Measurements from ENCODE around the gene SYNE2.

Gene SYNE2

DNA sequence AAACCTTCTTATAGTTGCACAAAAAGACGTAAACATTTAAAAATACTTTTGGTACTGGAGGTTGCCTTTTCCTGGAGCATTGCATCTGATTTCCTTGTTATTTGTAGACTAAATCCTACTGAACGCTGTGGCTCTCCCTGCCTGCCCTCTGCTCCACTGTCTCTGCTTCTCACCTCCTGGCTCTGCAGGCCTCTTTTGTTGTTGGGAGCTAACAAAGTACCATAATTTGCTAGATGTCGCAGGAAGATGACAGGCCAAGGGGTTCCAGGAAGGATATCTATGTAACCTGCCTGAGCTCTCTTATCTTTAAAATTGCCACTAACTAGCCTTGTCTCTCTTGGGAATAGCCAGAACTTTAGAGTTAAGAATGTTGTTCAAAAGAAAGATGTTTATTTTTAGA lies 21.4 kb downstream of the SYNE2 start:
- no peak for DNase-seq (ENCODE audit: low read depth in 2 of 2)

DNA sequence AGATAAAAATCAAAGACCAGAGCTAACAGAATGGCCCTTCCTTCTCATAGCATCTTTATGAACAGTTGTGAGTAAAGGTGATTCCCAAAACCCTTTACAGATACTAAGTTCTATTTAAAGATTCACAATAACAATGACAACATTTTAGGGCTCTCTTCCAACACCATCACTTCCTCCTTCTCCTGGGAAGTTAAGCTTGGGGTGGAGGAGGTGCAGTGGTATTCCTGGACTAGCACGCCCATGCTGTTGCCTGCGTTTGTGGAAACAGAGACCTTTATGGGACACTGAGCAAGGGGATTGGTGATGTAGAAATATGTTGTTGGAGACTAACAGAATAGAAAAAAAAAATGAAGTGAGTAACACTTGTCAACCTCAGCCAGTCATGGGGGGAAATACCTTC lies 22.5 kb downstream of the SYNE2 start:
- no peak for DNase-seq (ENCODE audit: low read depth in 2 of 2)

DNA sequence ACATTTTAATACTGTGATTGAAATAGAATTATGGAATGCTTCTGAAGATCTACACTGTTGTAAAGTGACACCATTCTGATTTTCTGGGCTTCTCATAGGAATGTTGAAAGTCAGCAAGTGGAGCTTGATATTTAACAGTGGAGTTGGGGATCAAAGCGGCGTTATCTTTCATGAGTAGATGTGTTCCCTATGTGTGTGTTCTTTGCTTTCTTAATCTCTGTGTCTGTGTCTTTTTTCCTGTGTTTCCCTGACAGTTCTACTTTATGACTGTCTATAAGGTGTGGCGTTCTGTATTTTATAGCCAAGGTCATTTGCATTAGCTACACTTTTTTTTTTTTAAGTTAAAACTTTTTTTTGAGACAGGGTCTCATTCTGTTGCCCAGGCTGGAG lies 24.7 kb downstream of the SYNE2 start:
- no peak for DNase-seq (ENCODE audit: low read depth in 2 of 2)

DNA sequence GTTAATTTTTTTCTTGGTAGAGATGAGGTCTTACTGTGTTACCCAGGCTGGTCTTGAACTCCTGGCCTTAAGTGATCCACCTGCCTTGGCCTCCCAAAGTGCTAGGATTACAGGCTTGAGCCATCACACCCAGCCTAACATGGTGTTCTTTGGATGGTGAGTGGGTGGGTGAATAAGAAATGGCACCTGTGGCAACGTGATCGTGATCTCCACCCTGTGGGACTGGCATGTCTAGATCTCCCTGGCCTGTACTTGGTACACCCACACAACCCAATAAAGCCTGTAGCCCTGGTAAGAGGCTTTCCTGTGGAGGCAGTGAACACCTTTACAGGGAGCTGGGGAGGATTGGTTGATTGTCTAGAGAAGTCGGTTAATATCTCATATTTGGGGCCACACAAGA lies 25.2 kb downstream of the SYNE2 start:
- no peak for DNase-seq (ENCODE audit: low read depth in 2 of 2)

DNA sequence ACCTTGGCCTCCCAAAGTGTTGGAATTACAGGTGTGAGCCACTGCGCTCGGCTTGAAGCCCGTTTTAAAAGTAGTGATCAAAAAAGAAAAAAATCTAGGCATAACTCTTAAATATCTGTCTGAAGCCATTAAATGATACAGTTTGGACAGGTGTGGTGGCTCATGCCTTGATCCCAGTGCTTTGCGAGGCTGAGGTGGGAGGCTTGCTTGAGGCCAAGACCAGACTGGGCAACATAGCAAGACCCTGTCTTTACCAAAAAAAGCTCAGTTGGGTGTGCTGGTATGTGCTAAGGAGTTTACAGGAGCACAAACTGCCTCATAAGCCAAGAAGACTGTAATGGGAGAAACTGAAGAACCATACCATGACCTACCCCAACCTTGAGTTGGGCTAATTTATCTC lies 26.0 kb downstream of the SYNE2 start:
- no peak for DNase-seq (ENCODE audit: low read depth in 2 of 2)

DNA sequence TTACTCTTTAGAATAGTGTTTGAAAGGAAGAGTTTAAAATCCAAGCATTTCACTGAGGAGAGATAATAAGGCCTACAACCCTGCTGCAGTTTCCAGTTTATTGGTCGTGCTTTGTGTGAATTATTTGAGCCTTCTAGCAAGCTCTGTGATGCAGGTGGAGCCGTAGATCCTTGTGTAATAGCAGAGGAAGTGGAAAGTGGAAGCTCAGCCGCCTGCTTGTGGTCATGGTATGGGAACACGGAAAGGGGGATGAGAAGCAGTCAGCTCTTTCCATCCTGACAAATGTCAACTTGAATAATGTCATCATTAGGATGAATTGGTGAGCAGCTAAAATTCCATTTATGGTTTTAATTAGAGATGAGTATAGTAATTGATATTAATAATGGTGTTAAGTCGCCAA lies 29.1 kb downstream of the SYNE2 start:
- no peak for DNase-seq (ENCODE audit: low read depth in 2 of 2)

DNA sequence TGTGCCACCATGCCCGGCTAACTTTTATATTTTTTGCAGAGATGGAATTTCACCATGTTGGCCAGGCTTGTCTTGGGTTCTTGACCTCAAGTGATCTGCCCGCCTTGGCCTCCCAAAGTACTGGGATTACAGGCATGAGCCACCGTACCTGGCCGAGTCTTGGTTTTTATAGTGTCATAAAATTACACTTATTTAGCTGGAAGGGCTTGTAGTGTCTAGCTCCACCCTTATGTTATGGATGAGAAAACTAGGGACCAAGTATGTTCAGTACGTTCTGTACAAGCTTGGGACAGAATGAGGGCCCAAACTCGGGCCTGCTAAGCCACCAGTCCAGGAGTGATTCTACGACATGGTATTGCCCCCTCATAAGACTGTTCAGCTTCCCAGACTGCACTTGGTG lies 35.1 kb downstream of the SYNE2 start:
- DNase-seq (ENCODE audit: low read depth in 2 of 2): no peak

DNA sequence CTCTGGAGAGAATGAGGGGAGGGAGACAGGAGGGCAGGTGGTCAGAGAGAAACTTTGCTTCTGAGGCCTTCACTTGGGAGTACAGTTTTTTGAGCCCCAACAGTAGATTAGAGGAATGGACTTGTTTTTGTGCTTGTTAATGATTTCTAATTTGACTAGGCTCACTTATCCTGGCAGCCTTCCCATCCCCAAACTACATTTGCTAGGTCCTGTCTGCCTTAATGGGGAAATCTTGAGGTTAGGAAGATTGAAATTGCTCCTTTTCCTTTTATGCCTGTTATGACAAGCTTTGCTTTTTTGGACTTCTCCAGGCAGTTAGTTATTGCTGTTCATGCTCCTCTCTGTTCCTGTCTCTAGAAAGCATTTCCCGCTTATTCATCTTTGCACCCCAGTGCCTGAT lies 37.7 kb downstream of the SYNE2 start:
- DNase-seq (ENCODE audit: low read depth in 2 of 2): no peak

DNA sequence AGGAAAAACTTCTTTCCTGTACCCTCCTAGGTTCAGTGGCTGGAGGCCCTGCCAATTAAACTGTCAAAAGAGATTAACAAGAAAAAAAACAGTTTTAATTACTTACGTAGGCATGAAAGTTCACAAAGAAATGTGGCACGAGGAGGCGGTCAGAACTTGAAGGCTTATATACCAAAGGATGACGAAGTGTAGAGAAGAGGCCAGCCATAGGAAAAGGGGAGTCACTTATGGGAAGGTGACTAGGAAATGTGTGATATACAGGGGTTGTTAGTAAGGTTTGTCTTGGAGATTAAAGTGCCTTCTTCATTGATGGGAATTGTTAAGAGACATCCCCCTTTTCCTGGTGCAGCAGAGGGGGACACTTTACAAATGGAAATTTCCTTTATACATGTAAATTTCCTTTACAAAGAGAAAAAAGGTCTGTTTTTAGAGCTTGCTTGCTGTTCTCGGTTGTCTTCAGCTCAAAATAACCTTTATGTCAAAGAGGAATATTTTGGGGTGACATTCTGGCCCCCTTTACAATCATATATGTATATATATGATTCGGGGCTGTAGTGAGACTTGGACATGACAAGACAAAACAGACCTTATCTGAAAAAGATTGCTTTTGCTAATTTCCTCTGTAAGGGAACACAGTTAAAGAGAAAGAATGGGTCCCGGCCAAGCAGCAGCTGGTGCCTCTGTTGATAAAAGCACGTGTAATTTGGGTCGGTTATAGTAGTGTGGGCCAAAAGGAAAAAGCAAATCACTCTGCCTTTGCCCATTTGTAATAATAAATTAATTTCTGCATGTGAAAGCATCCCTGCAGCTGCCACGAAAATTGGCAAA lies 38.6 kb downstream of the SYNE2 start:
- no peak for DNase-seq (ENCODE audit: low read depth in 2 of 2)

DNA sequence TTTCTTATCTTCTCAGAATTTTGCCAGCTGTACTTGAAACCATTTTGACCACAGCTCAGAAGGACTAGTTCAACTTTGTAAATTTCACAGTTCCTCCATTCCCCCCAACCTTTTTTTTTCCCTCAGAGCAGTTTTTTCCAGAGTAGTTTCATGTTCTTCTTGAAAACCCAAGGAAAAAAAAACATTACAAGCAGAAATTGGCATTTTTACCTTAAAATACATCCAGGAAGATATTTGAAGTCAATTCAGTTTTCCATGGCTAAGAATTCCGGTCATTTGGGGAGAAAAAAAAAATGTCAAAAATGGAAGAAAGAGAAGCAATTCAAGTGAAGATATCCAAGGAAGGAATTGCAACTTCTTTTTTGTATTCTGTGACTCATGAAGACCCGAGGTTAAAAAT lies 39.5 kb downstream of the SYNE2 start:
- DNase-seq (ENCODE audit: low read depth in 2 of 2): no peak

DNA sequence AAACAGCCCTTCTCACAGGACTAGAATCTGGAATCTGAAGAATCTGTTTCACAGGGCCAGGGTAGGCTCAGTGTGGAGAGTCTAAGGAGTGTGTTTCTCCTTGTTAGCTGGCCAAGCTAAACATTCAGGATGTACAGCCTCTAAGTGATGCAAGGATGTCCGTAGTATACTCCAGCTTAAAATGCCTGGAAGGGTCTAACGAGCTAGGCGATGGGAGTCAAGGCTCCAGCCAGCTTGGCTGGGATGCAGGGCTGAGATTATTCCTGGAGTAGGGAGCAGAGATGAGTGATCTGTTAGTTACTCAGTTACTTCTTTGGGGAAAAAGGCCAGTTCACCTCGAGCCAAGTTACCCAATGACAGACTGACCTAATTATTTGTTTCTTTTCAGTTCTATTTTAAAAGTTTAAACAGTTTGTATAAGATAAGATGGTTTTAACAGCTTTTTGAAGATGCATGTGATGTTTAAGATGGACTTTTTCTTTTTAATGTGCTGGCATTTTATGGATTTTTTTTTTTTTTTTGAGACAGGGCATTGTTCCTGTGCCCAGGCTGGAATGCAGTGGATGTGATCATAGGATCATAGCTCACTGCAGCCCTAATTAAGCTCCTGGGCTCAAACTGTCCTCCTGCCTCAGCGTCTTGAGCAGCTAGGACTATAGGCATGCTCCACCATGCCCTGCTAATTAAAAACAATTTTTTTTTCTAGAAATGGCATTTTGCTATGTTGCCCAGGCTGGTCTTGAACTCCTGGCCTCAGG lies 41.1 kb downstream of the SYNE2 start:
- DNase-seq (ENCODE audit: low read depth in 2 of 2): no peak

DNA sequence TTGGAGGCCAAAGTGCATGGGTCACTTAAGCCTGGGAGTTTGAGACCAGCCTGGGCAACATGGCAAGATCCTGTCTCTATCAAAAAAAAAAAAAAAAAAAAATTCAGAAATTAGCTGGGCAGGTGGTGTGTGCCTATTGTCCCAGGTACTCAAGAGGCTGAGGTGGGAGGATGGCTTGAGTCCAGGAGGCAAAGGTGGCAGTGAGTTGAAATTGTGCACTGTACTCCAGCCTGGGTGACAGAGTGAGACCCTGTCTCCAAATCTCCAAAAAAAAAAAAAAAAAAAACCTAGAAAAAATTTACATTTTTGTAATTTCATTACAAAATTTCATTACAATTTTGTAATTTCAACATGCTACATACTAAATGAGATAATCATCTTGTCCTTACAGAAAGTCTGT lies 42.7 kb downstream of the SYNE2 start:
- no peak for DNase-seq (ENCODE audit: low read depth in 2 of 2)

DNA sequence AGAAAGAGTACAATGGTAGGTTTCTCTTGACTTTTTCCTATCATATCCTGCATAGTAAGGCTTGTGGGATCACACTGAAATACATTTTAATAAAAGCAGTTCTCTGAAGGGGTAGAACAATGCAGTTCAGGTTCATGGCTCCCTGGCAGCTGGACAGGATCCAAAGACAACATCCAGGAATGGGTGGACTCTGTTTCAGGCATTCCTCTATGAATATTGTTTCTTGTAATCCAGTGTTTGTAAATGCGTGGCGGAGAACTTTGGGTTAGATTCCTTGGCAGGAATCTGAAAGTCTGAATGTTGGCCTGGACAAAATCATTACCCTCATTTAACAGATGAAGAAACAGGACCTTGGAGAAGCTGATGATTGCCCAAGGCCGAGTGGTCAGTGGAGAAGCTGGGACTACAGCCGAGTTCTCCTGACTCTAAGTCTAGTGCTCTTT lies 43.5 kb downstream of the SYNE2 start:
- no peak for DNase-seq (ENCODE audit: low read depth in 2 of 2)

DNA sequence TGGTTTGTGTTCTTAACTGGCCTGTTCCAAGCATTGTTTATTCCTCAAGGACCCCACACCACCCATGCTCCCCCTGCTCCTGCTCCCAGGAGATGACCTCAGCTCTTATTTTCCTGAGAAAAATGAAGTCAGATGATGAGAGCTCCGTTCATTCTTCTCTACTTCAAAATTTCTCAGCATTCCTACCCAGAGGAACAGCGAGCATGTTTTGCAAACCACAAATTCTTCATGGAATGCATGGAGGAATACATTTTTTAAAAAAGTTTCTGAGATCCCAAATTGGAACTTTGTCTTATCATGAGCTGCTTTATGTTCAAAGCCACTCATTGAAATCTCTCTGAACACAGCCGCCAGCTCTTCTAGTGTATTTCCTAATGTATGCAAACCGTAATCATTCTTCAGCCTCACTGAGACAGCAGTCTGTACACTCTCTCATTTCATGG lies 44.9 kb downstream of the SYNE2 start:
- no peak for DNase-seq (ENCODE audit: low read depth in 2 of 2)

DNA sequence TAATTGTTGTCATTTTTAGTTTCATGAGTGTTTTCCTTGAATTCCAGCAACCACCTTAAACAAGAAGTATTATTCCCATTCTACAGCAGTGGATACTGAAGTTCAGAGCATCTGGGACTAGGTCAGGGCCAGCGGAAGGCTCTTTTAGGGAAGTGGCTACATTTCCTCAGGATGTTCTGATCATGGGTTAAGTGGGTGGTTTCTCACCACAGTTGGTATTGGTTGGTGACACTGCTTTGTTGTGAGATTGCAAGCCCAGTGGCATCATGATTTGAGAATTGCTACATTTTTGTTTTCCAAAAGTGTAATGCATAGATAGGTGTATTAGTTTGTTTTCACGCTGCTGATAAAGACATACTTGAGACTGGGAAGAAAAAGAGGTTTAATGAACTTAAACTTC lies 47.1 kb downstream of the SYNE2 start:
- DNase-seq (ENCODE audit: low read depth in 2 of 2): no peak

DNA sequence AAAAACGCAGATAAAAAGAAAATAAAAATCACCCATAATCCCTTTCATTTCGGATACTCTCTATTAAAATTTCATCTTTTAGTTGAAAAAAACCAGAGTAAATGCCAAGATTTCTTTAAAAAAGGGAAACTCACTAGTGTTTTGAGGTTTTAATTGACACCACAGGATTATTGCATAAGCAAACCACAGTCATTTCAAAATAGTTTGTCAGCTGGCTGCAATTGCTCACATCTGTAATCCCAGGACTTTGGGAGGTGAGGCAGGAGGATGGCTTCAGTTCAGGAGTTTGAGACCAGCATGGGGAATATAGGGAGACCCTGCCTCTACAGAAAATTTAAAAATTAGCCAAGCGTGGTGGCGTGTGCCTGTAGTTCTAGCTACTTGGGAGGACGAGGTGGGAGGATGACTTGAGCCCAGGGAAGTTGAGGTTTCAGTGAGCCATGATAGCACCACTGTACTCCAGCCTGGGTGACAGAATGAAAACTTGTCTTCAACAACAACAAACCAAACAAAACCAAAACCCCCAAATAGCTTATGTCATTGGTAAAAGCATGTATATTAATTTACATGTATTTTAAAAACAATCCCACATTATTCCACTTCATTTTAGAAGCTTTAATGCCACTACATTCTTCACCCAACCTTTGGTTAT lies 48.8 kb downstream of the SYNE2 start:
- DNase-seq (ENCODE audit: low read depth in 2 of 2): no peak

DNA sequence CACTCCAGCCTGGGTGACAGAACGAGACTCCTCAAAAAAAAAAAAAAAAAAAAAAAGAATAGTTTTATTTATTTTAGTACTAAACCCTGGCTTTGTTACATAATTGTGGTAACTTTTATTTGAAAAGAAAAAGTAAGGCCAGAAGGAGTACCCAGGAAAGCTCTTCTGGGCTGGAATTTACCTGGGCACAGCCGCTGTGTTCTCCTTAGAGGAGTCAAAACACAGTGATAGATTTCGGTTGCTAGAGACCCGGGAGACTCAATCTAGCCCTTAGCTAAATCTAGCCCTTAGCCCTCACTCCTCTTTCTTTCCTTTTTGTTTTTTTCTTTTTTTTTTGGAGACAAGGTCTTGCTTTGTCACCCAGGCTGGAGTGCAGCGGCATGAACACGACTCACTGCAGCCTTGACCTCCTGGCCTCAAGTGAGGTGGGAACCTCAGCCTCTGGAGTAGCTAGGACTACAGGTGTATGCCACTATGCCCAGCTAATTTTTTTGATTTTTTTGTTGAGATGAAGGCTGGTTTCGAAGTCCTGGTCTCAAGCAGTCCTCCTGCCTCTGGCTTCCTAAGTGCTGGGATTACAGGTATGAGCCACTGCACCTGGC lies 49.7 kb downstream of the SYNE2 start:
- no peak for DNase-seq (ENCODE audit: low read depth in 2 of 2)

DNA sequence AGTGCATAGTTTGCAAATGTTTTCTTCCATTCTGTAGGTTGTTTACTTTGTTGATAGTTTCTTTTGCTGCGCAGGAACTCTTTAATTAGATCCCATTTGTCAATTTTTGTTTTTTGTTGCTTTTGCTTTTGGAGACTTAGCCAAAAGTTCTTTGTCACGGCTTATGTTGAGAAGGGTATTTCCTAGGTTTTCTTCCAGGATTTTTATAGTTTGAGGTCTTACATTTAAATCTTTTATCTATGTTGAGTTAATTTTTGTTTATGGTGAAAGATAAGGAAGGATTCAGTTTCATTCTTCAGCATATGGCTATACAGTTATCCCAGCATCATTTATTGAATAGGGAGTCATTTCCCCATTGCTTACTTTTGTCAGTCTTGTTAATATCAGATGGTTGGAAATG lies 51.9 kb downstream of the SYNE2 start:
- no peak for DNase-seq (ENCODE audit: low read depth in 2 of 2)

DNA sequence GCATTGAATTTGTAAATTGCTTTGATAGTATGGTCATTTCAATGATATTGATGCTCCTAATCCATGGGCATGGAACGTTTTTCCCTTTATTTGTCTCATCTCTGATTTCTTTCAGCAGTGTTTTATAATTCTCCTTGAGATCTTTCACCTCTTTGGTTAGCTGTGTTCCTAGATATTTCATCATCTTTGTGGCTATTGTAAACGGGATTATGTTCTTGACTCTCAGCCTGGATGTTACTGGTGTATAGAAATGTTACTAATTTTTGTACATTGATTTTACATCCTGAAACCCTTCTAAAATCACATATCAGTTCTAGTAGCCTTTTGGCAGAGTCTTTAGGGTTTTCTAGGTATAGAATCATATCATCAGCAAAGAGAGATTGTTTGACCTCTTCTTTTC lies 52.6 kb downstream of the SYNE2 start:
- no peak for DNase-seq (ENCODE audit: low read depth in 2 of 2)

DNA sequence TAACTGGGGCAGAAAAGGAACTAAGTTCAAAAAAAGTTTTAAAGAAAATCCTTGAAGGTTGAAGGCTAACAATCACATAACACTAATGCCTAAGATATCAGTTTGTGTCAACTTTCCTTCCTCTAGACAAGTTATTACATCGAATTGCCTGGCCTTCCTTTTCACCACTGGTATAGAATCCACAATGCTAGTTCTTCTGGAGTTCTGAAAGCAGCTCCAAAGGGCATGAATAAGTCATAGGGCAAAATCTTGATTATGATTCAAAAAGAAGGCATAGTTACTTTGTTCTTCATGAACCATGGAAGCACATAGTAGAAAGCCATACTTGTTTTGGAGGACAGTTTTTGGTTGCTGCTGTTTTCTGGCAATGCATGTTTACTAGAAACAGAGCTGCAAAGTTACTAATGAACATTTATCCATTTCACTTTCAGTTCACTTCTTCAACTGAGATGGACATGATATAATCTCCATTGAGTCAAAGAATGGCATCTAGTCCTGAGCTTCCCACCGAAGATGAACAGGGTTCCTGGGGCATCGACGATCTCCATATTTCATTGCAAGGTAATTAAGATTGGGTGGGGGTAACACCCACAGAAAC lies 56.0 kb downstream of the SYNE2 start:
- no peak for DNase-seq (ENCODE audit: low read depth in 2 of 2)

DNA sequence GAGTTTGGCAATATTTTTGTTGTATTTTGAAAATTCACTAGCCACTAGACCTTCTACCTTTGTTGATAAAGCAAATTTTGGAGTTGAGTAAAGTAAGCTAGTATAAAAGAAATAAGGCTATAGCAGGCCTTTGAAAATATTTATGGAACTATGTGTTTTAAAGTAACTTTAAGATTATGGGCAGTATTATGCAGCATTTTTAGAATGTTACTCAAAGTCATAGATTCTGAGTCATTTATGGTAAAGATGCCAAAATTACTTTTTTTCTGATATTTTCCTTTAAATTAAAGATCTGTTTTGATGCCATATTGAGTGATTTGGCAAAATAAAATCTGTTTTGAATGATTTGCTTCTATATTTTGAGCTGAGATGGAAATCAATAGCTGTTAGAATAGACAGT lies 57.2 kb downstream of the SYNE2 start:
- DNase-seq (ENCODE audit: low read depth in 2 of 2): no peak

Measured in stimulated activated CD8-positive, alpha-beta memory T cell treated with anti-CD3 and anti-CD28 coated beads, Interleukin-15, amount 100 ng/mL, for 48 hours (primary cell).